ENCODE data around the gene MATN1. TPM values are rescaled to one million over a fixed set of nuclear protein-coding genes. Genes with fewer than 3 reads are reported as not detected.

The MATN1 gene
- total RNA-seq, 2 experiments from 2014 or later: not detected

DNA sequence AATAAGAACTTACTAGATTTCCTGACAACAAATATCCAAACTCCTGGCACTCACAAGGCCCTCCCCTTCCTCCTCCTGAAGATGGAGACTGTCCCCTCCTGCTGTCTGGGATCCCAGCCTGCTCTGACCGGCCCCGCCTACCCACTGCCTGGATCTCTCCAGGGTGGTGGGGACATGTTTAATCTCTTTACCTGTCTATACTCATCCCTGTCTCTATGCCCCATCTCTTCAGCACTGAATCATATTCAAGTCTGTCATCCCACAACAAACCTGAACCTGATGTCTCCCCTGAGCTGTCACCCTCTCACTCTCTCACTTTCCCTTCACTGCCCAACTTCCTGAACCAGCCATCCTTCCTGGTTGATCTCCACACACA, 22.1 kb downstream of the MATN1 start:
- H3K9me3 Mint-ChIP-seq (ENCODE audit: insufficient read depth): no peaks in the 10 kb centered on the region
- CTCF ChIA-PET: no interaction called here
- no peak overlapping the region for H3K27ac Mint-ChIP-seq

GRCh38 chr1:30700528-30701257, 22.7 kb downstream of the MATN1 start:
- CTCF ChIA-PET: no interaction called here
- no peak overlapping the region for H3K27ac Mint-ChIP-seq
- POLR2A ChIA-PET: no interaction called here

More for the DNA sequence above, 22.1 kb downstream of the MATN1 start:
- POLR2A ChIA-PET: no interaction called here
- no peak for DNase-seq
- ATAC-seq: no peak
- Mint-ChIP-seq H3K27me3 (ENCODE audit: low read depth) (peaks cover 2% of the 10 kb centered on the region), H3K4me1 (ENCODE audit: low read depth) (no peaks in the 10 kb centered on the region), H3K36me3 (ENCODE audit: low read depth) (no peaks in the 10 kb centered on the region), H3K4me3 (no peak overlapping the region)

GRCh38 chr1:30699762-30700161, 23.6 kb downstream of the MATN1 start:
- ATAC-seq: no peak
- CTCF ChIA-PET: no interaction called here
- DNase-seq: no peak
- Mint-ChIP-seq H3K4me1 (ENCODE audit: low read depth) (no peaks in the 10 kb centered on the region), H3K36me3 (ENCODE audit: low read depth) (no peaks in the 10 kb centered on the region), H3K4me3 (no peak overlapping the region), H3K27ac (no peak overlapping the region), H3K9me3 (ENCODE audit: insufficient read depth) (no peaks in the 10 kb centered on the region), H3K27me3 (ENCODE audit: low read depth) (peaks cover 4% of the 10 kb centered on the region)
- POLR2A ChIA-PET: no interaction called here

More at GRCh38 chr1:30700528-30701257, 22.7 kb downstream of the MATN1 start:
- ATAC-seq (no peak), DNase-seq (no peak)
- Mint-ChIP-seq H3K36me3 (ENCODE audit: low read depth) (no peaks in the 10 kb centered on the region), H3K27me3 (ENCODE audit: low read depth) (peaks cover under 1% of the 10 kb centered on the region), H3K4me3 (no peak overlapping the region), H3K4me1 (ENCODE audit: low read depth) (no peaks in the 10 kb centered on the region), H3K9me3 (ENCODE audit: insufficient read depth) (no peaks in the 10 kb centered on the region)

DNA sequence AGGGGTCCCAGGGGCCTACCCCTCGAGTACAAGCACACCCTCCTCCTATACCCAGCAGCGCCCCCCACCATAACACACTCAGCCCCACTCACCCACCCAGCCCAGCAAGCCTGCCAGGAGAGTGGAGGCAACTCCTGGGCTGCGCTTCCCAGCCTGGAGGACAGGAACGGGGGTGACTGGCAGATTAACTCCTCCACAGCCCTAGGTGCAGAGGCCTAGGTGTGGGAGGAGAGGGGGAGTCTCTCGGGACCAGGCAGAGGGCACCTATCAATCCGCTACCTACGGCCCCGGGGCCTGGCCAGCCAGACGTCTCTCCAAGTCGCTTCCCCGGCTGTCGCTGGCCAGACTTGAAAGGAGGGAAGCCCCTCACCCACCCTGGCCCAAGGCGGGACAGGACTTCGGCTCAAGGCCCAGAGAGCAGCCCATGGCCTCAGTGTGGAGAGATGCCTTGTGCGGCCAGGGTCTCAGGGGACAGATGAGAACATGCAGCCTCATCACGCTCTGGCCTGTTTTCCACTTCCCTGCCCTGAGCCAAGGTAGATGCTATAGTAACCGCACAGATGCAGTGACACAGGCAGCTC, 24.9 kb downstream of the MATN1 start:
- POLR2A ChIA-PET: no interaction called here
- no peaks in the 10 kb centered on the region for H3K9me3 Mint-ChIP-seq (ENCODE audit: insufficient read depth)
- H3K4me3 Mint-ChIP-seq: no peak overlapping the region
- H3K27ac Mint-ChIP-seq: no peak overlapping the region
- no peak for DNase-seq
- H3K27me3 Mint-ChIP-seq (ENCODE audit: low read depth): peaks cover 4% of the 10 kb centered on the region
- H3K4me1 Mint-ChIP-seq (ENCODE audit: low read depth): no peaks in the 10 kb centered on the region
- no peak for ATAC-seq
- CTCF ChIA-PET: no interaction called here
- H3K36me3 Mint-ChIP-seq (ENCODE audit: low read depth): no peaks in the 10 kb centered on the region

DNA sequence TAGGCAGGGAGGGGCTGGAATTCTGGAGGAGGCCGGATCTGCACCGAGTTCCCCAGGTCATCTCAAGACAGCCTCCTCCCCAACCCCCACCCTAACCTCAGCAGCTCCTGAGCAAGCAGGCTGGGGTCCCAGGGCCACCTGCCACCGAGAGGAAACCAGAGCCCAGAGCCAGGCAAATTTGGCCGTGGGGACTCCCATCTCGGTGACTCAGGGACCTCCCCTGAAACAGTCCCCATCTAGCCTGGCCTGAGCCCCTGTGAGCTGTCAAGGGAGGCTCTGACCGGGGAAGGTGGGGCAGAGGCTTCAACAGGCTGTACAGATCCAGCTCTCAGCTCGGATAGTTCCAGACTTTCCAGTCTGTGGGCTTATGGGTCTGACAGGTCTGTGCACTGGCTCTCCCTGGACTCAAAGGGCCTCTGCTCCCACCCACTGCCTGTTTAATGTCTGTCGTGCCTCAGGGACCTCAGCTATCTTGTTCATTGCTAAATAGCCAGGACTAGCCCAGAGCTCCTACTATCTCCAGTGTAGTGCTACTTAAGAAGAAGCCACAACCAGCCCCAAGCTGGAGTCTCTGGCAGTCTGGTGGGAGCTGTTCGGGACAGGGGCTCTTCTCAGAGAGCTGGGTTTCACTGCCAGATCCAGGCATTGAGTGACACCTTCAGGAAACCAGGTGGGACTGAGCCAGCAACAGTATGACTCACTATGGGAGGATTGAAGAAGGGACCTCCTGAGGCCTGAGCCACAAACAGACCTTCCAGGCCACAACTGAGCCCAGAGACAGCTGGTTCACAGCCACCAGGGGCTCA, 25.6 kb downstream of the MATN1 start:
- no peak for ATAC-seq
- Mint-ChIP-seq H3K9me3 (ENCODE audit: insufficient read depth) (no peaks in the 10 kb centered on the region), H3K27me3 (ENCODE audit: low read depth) (peaks cover 4% of the 10 kb centered on the region), H3K27ac (no peak overlapping the region), H3K36me3 (ENCODE audit: low read depth) (no peaks in the 10 kb centered on the region), H3K4me1 (ENCODE audit: low read depth) (peaks cover 4% of the 10 kb centered on the region), H3K4me3 (no peak overlapping the region)
- ChIA-PET POLR2A (no interaction called here), CTCF (no interaction called here)
- DNase-seq: no peak

- Mint-ChIP-seq H3K36me3 (ENCODE audit: low read depth) (no peaks in the 10 kb centered on the region), H3K4me3 (no peak overlapping the region), H3K27ac (no peak overlapping the region), H3K27me3 (ENCODE audit: low read depth) (peaks cover 4% of the 10 kb centered on the region), H3K4me1 (ENCODE audit: low read depth) (peaks cover 13% of the 10 kb centered on the region), H3K9me3 (ENCODE audit: insufficient read depth) (no peaks in the 10 kb centered on the region)
- DNase-seq: no peak
- no peak for ATAC-seq
- CTCF ChIA-PET: no interaction called here
- POLR2A ChIA-PET: no interaction called here
Measured at GRCh38 chr1:30696831-30697230, 26.6 kb downstream of the MATN1 start.

DNA sequence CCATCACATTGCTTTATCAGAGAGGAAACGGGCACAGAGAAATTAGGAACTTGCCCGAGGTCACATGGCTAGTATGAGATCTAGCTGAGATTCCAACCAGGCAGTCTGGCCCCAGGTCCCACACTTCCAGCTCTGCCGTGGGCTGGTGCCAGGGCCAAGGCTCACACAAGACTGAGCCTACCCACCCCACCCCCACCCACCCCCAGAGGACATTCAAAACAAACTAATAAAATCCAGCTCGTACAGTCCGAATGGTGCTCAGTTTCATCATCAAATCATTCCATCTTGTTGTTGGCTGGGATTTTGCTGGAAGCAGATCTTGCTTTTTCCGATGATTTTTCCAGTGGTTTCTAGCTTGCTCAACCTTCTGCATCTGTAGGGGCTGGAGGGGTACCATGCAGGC, 27.9 kb downstream of the MATN1 start:
- peaks cover 10% of the 10 kb centered on the region for H3K27me3 Mint-ChIP-seq (ENCODE audit: low read depth)
- ChIA-PET POLR2A (interaction anchor here (1.0 kb wide), 1 partner anchor 13 kb away, joined by 3 read pairs; no protein-coding TSS in a partner anchor), CTCF (no interaction called here)
- peaks cover 13% of the 10 kb centered on the region for H3K4me1 Mint-ChIP-seq (ENCODE audit: low read depth)
- no peaks in the 10 kb centered on the region for H3K9me3 Mint-ChIP-seq (ENCODE audit: insufficient read depth)
- no peaks in the 10 kb centered on the region for H3K36me3 Mint-ChIP-seq (ENCODE audit: low read depth)
- H3K4me3 Mint-ChIP-seq: no peak overlapping the region
- H3K27ac Mint-ChIP-seq: no peak overlapping the region
- ATAC-seq (no peak), DNase-seq (no peak)

DNA sequence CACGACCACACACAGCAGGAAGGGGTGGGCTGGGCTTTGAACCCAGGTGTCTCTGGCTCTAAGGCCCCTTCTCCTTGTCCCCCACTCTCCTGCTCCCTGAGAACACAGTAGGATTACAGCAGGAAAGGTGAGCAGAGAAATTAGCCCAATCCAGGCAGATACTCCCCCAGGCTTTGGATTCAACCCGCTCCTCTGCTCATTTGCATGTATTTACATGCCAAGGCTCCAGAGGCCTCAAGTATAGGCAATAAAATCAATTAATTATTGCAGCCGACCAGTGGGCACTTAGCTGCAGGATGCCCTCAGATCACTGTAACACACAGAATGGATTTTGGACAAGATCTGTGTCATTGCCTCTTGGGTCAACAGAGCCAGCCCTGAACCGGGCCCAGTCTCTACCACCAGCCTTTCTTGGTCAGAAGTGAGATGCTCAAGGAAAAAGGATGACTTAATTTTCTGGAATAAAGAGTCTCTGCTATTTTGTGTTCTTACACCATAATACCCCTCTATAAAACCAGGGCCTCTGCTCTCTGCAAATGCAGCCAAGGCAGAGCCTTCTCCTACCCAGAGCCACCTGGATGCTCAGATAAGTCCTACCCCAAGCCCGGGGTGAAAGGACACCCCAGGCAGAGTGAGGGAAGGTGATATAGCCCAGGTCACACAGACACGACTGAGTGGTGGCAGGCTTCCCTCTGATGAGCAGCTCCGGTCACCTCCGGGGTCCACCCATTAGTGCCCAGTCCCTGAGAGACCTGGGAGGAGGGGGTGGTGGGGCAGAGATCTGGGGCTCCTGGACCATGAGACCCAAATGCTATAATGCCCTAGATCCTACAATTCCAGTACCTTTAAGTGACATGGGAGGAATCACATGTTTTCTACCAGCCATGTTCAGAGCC, 28.9 kb downstream of the MATN1 start:
- ATAC-seq: no peak
- CTCF ChIA-PET: no interaction called here
- H3K4me1 Mint-ChIP-seq (ENCODE audit: low read depth): peaks cover 13% of the 10 kb centered on the region
- peaks cover 13% of the 10 kb centered on the region for H3K27me3 Mint-ChIP-seq (ENCODE audit: low read depth)
- H3K9me3 Mint-ChIP-seq (ENCODE audit: insufficient read depth): no peaks in the 10 kb centered on the region
- DNase-seq: no peak
- H3K4me3 Mint-ChIP-seq: no peak overlapping the region
- no peaks in the 10 kb centered on the region for H3K36me3 Mint-ChIP-seq (ENCODE audit: low read depth)
- no peak overlapping the region for H3K27ac Mint-ChIP-seq
- POLR2A ChIA-PET: no interaction called here

GRCh38 chr1:30693822-30694221, 29.6 kb downstream of the MATN1 start:
- CTCF ChIA-PET: no interaction called here
- no peak overlapping the region for H3K4me3 Mint-ChIP-seq
- H3K9me3 Mint-ChIP-seq (ENCODE audit: insufficient read depth): no peaks in the 10 kb centered on the region
- H3K27ac Mint-ChIP-seq: no peak overlapping the region
- H3K36me3 Mint-ChIP-seq (ENCODE audit: low read depth): no peaks in the 10 kb centered on the region
- ATAC-seq: no peak
- peaks cover 13% of the 10 kb centered on the region for H3K27me3 Mint-ChIP-seq (ENCODE audit: low read depth)
- POLR2A ChIA-PET: no interaction called here
- DNase-seq: no peak
- peaks cover 13% of the 10 kb centered on the region for H3K4me1 Mint-ChIP-seq (ENCODE audit: low read depth)

DNA sequence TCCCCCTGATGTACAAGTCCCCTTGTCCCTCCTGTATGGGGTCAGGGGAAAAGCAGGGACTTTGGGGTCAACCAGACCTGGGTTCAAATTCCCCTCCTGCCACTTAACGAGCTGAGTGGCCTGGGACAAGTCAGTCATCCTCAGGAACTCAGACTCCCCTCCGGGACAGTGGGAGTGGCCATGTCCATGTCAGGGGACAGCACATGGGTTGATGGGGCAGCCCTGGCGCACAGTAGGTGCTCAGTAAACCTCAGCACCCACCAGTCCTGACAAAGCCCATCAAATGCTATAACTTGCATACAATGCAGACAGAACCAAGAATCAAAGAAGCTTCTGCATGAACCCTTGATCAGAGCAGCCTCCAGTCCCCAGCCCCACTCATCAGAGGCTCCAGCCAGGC, 30.0 kb downstream of the MATN1 start:
- Mint-ChIP-seq H3K36me3 (ENCODE audit: low read depth) (no peaks in the 10 kb centered on the region), H3K9me3 (ENCODE audit: insufficient read depth) (no peaks in the 10 kb centered on the region), H3K27me3 (ENCODE audit: low read depth) (peaks cover 13% of the 10 kb centered on the region), H3K4me1 (ENCODE audit: low read depth) (peaks cover 13% of the 10 kb centered on the region), H3K4me3 (no peak overlapping the region), H3K27ac (no peak overlapping the region)
- ChIA-PET POLR2A (no interaction called here), CTCF (no interaction called here)
- DNase-seq (no peak), ATAC-seq (no peak)

- ATAC-seq (no peak), DNase-seq (no peak)
- peaks cover 13% of the 10 kb centered on the region for H3K4me1 Mint-ChIP-seq (ENCODE audit: low read depth)
- no peak overlapping the region for H3K4me3 Mint-ChIP-seq
- H3K36me3 Mint-ChIP-seq (ENCODE audit: low read depth): no peaks in the 10 kb centered on the region
- ChIA-PET CTCF (no interaction called here), POLR2A (no interaction called here)
- H3K27ac Mint-ChIP-seq: no peak overlapping the region
- peaks cover 13% of the 10 kb centered on the region for H3K27me3 Mint-ChIP-seq (ENCODE audit: low read depth)
- no peaks in the 10 kb centered on the region for H3K9me3 Mint-ChIP-seq (ENCODE audit: insufficient read depth)
Measured at GRCh38 chr1:30692948-30693301, 30.5 kb downstream of the MATN1 start.

Measured in activated CD8-positive, alpha-beta T cell treated with anti-CD3 and anti-CD28 coated beads, Interleukin-2, amount 10 ng/mL, durations not matched to agents 7 days and 5 days (primary cell).